HepG2 (cell line): ENCODE results near the gene CCDC120. TPM values are rescaled to one million over a fixed set of nuclear protein-coding genes. Genes with fewer than 3 reads are reported as not detected.

Experiments used
- ATAC-seq: fragments of 200-7000 bp; cut with Tn5 transposase; 3 replicates; pipeline ENCODE4 v1.9.1; 2020; ENCODE audit warnings: mild to moderate bottlenecking, moderate library complexity
- BruUV-seq: library from RNA; stranded (reverse); fragments of 400-500 nt; replicated peaks from 2 replicates; lab custom pipeline; 2021; lab: Mats Ljungman, UMichigan
- CTCF ChIA-PET: fragments of 300-600 bp; formaldehyde crosslinking; extraction: SDS; loops from one replicate; lab custom pipeline; 2021; ENCODE audit warnings: low total read pairs, inconsistent platforms, low intra/inter-chr PET ratio; lab: Yijun Ruan, JAX
- POLR2A ChIA-PET: fragments of 350-600 bp; sonication (Branson Sonifier 250); formaldehyde crosslinking; loops from one replicate; lab custom pipeline; 2020; ENCODE audit warnings: antibody characterized with exemption, inconsistent platforms; lab: Yijun Ruan, JAX
- DNase-seq: peaks from one replicate; pipeline ENCODE4 v3.0.0-alpha.2; 2015; ENCODE audit warnings: low spot score
- FAIRE-seq: peaks from 3 replicates; lab custom pipeline; 2011; peaks lifted over from hg19 to GRCh38; lab: Jason Lieb, UNC
- H2AFZ ChIP-seq: one replicate; pipeline ENCODE4 v1.6.1; 2011; ENCODE audit warnings: low read length, inconsistent platforms
- H3K27ac ChIP-seq: fragments of 300-600 bp; 3 replicates; pipeline ENCODE4 v1.8.0; 2011; ENCODE audit warnings: mixed run types, mild to moderate bottlenecking, mixed read lengths, low read length, inconsistent platforms; ENCODE audit not compliant: insufficient read depth; ENCODE audit errors: extremely low read length
- H3K27me3 ChIP-seq, 2 experiments: fragments of 200-600 bp in 1 of 2; 2 replicates in 1 of 2; 3 replicates in 1 of 2; pipeline versions ENCODE4 v1.6.0 to v1.8.0; 2011; ENCODE audit warnings: low read length in 2 of 2, mild to moderate bottlenecking in 2 of 2, moderate library complexity in 2 of 2, inconsistent platforms in 1 of 2; ENCODE audit not compliant: insufficient read depth in 2 of 2, control insufficient read depth in 1 of 2
- H3K36me3 ChIP-seq, 2 experiments: fragments of 200-600 bp in 1 of 2; replicated peaks in 1 of 2; 2 replicates in 1 of 2; 3 replicates in 1 of 2; pipeline versions ENCODE4 v1.5.1 to v1.8.0; 2011; ENCODE audit warnings: low read length in 2 of 2, inconsistent platforms in 1 of 2; ENCODE audit not compliant: insufficient read depth in 2 of 2, control insufficient read depth in 1 of 2
- H3K4me1 ChIP-seq: 2 replicates; pipeline ENCODE4 v1.5.1; 2012; ENCODE audit warnings: low read length, inconsistent platforms; ENCODE audit not compliant: insufficient read depth
- H3K4me2 ChIP-seq: 2 replicates; pipeline ENCODE4 v1.6.0; 2011; ENCODE audit warnings: low read depth, low read length, inconsistent platforms
- H3K4me3 ChIP-seq, 3 experiments: fragments of 200-600 bp in 1 of 3; sonication (generic), shearing (Covaris generic) in 1 of 3; replicated peaks in 1 of 3; 2 replicates each; pipeline ENCODE4 v1.5.1; 2011 to 2016; ENCODE audit warnings: low read length in 3 of 3, inconsistent platforms in 2 of 3, low read depth in 2 of 3, mild to moderate bottlenecking in 2 of 3, control low read depth in 1 of 3, mixed read lengths in 1 of 3; ENCODE audit not compliant: insufficient read depth in 1 of 3
- H3K79me2 ChIP-seq: one replicate; pipeline ENCODE4 v1.6.1; 2011; ENCODE audit warnings: low read length, inconsistent platforms; ENCODE audit not compliant: insufficient read depth
- H3K9ac ChIP-seq: 2 replicates; pipeline ENCODE4 v1.6.0; 2011; ENCODE audit warnings: mild to moderate bottlenecking, low read depth, low read length, inconsistent platforms; ENCODE audit not compliant: insufficient read depth
- H3K9me3 ChIP-seq: 2 replicates; pipeline ENCODE4 v1.5.1; 2012; ENCODE audit warnings: mild to moderate bottlenecking, low read length
- H4K20me1 ChIP-seq: 2 replicates; pipeline ENCODE4 v1.6.0; 2011; ENCODE audit warnings: inconsistent platforms, mild to moderate bottlenecking, low read length, moderate library complexity; ENCODE audit not compliant: insufficient read depth
- HDAC2 ChIP-seq: sonication (generic); formaldehyde crosslinking; IDR thresholded peaks from 2 replicates; pipeline ENCODE4 v1.4.0; 2020; ENCODE audit warnings: missing genetic modification reagents
- HNF4A ChIP-seq: sonication (generic); formaldehyde crosslinking; IDR thresholded peaks from 2 replicates; pipeline ENCODE4 v1.4.0; 2020; ENCODE audit warnings: missing genetic modification reagents
- PRDM10 ChIP-seq: sonication (generic); formaldehyde crosslinking; IDR thresholded peaks from 2 replicates; pipeline ENCODE4 v1.4.0; 2020; ENCODE audit warnings: low read depth, missing genetic modification reagents
- PRDM4 ChIP-seq: sonication (generic); formaldehyde crosslinking; IDR thresholded peaks from 2 replicates; pipeline ENCODE4 v1.9.0; 2021; ENCODE audit warnings: missing genetic modification reagents, borderline replicate concordance
- TFAP4 ChIP-seq: sonication (generic); IDR thresholded peaks from 2 replicates; pipeline ENCODE4 v1.6.1; 2016; ENCODE audit warnings: low read depth, borderline replicate concordance
- ZHX1 ChIP-seq: sonication (generic); formaldehyde crosslinking; IDR thresholded peaks from 2 replicates; pipeline ENCODE4 v1.8.1; 2022; ENCODE audit warnings: low read depth, mild to moderate bottlenecking, missing genetic modification reagents
- ZNF501 ChIP-seq: sonication (generic); formaldehyde crosslinking; IDR thresholded peaks from 2 replicates; pipeline ENCODE4 v1.5.1; 2020; ENCODE audit warnings: mild to moderate bottlenecking, moderate library complexity, missing genetic modification reagents
- ZNF687 ChIP-seq: sonication (generic); formaldehyde crosslinking; IDR thresholded peaks from 2 replicates; pipeline ENCODE4 v1.5.1; 2020; ENCODE audit warnings: mild to moderate bottlenecking, missing genetic modification reagents, moderate library complexity
- WGBS: methylation state at CpG from one replicate; pipeline ENCODE4 v1.1.6; 2017; ENCODE audit warnings: low lambda C conversion rate; 5-methylcytosine and 5-hydroxymethylcytosine counted together
- in situ Hi-C: cut with HindIII; loops from 2 replicates; pipeline ENCODE4 v1.10.0; 2017; ENCODE audit warnings: low pct_unique_long_range_greater_than_20kb; ENCODE audit not compliant: extremely low pct_ligation_motif_present
- intact Hi-C: fragments of 100-400 bp; cut with micrococcal nuclease; formaldehyde crosslinking; loops from one replicate; pipeline ENCODE4 v1.10.0; 2022; ENCODE audit not compliant: unreplicated experiment
- polyA plus RNA-seq, 8 experiments: library from polyadenylated mRNA; depleted of rRNA in 3 of 8; stranded (reverse) in 7 of 8; unstranded in 1 of 8; fragments of >200 nt; fragmentation: Illumina TruSeq in 4 of 8; extraction: Trizol in 4 of 8; gene quantifications; 2 replicates each; pipeline versions ENCODE4 v1.2.1 to v1.2.3, GENCODE V29; 2011 to 2016; ENCODE audit warnings: low read depth in 4 of 8, missing spikeins in 1 of 8, mixed read lengths in 1 of 8; ENCODE audit not compliant: insufficient read depth in 1 of 8
- total RNA-seq, 5 experiments: library from RNA; depleted of rRNA; stranded (reverse); fragments of >200 nt; fragmentation: Illumina TruSeq; extraction: Trizol; gene quantifications; 2 replicates each; pipeline ENCODE4 v1.2.3, GENCODE V29; 2016; ENCODE audit warnings: low read depth in 1 of 5

CCDC120 gene
- total and polyA plus RNA-seq, 2 of the 13 experiments (the other 11 are each of a cell fraction or from before 2014, with no cell fraction given), result 0.89 to 3.2 TPM

GRCh38 chrX:49043987-49044281 lies 14.9 kb upstream of the CCDC120 start:
- POLR2A ChIA-PET, result interaction anchor here (0.9 to 3.4 kb wide), 6 partner anchors 9 to 147 kb away, joined by 3 to 20 read pairs (median 7); partner anchors contain the start of genes GRIPAP1 and OTUD5
- peaks cover 41% of the 10 kb centered on the region for H3K4me1 ChIP-seq
- intact Hi-C loops, result loop anchor here (2.0 to 5.0 kb wide), 2 partner anchors 57 to 87 kb away; partner anchors contain the start of gene OTUD5
- peaks cover 16% of the 10 kb centered on the region for H3K79me2 ChIP-seq
- no peak for ATAC-seq
- H3K27ac ChIP-seq, result peak overlapping the region; percentile 62
- in situ Hi-C loops, result no loop called here
- no peaks in the 10 kb centered on the region; a peak in 1 of 5 replicates for H3K27me3 ChIP-seq
- H3K9ac ChIP-seq, result peak overlapping the region; percentile 56
- no peak for DNase-seq
- H3K9me3 ChIP-seq, result no peaks in the 10 kb centered on the region
- no peak overlapping the region for H2AFZ ChIP-seq
- peak overlapping the region; percentile 76 for H3K4me2 ChIP-seq
- H3K36me3 ChIP-seq, result peaks cover 0 to 3% of the 10 kb centered on the region in 2 experiments; a peak in 1 of 5 replicates
- CTCF ChIA-PET, result no interaction called here
- BruUV-seq, result TSS peak; percentile 88
- no peak for FAIRE-seq
- no peaks in the 10 kb centered on the region for H4K20me1 ChIP-seq
- 0% methylated on average over 1 of the region's 13 CpGs for WGBS
- peak overlapping the region; percentile 45 to 65 (median 61) for H3K4me3 ChIP-seq
- TF ChIP-seq ZNF501 (CRISPR knock-in tag), result 0 out of 2 replicates have a peak, but pooled peaks have one; percentile 44
- no peak for TF ChIP-seq ZHX1
- peak; percentile 13 for TF ChIP-seq HDAC2 (CRISPR knock-in tag)
- TF ChIP-seq PRDM10 (CRISPR knock-in tag), result peak; percentile 95
- peak; percentile 81 for TF ChIP-seq TFAP4
- peak; percentile 6; the same call in 1 of the 2 replicates for TF ChIP-seq ZNF687 (CRISPR knock-in tag)
- peak; percentile 52 for TF ChIP-seq HNF4A (CRISPR knock-in tag)
- no peak for TF ChIP-seq PRDM4
